Daoy (cell line): Measurements from ENCODE around the gene IGLL5. TPM values are rescaled to one million over a fixed set of nuclear protein-coding genes. Genes with fewer than 3 reads are reported as not detected.
"Not testable (repeated sequence)": the region's sequence is repeated elsewhere in the genome, so short reads cannot be mapped to it uniquely, and the experiment has no call there.

Source experiments
- DNase-seq: peaks from one replicate; pipeline ENCODE4 v3.0.0-alpha.2; 2015; ENCODE audit warnings: low read depth
- total RNA-seq: library from RNA; depleted of rRNA; stranded (reverse); fragments of >200 nt; shearing (Covaris generic); gene quantifications from 2 replicates; pipeline ENCODE4 v1.2.3, GENCODE V29; 2014

Gene IGLL5
- total RNA-seq, 1 experiment from 2014 or later = not detected

- DNase-seq = not testable (repeated sequence)
Observed at GRCh38 chr22:22900527-22901205, 13.1 kb downstream of the IGLL5 start.

- DNase-seq = no peak
Observed at GRCh38 chr22:22901578-22902218, 14.1 kb downstream of the IGLL5 start.

GRCh38 chr22:22902247-22903001, 14.8 kb downstream of the IGLL5 start:
- no peak for DNase-seq

- no peak for DNase-seq
Observed at GRCh38 chr22:22903355-22903777, 15.8 kb downstream of the IGLL5 start.

DNA sequence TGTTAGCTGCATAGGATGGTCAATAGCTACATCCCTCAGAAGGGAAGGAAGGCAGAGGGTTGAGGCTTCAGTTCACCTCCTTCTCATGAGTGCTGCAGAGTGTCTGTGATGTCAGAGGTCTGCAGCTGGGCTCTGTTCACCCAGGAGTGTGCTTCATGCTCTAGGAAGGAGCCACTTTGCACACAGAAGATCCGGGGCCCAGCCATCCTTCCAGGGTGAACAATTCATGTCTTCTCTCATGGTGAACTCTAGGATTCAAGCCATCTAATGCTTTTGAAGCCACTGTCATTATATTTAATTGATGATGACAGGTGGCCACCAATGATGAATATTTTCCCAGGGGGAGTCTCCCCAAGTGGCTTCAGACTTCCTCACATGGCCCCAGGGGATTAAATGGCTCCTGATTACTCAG, 16.2 kb downstream of the IGLL5 start:
- DNase-seq = not testable (repeated sequence)

DNA sequence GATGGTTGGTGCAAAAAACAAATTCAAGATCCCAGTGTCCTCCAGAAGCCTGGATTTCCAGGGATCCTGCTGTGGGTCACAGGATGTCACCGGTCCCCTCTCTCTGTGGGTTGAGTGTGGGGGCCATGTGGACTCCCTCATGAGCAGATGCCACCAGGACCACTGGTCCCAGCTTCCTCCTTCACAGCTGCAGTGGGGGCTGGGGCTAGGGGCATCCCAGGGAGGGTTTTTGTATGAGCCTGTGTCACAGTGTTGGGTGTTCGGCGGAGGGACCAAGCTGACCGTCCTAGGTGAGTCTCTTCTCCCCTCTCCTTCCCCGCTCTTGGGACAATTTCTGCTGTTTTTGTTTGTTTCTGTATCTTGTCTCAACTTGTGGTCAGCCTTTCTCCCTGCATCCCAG, 17.1 kb downstream of the IGLL5 start:
- DNase-seq = not testable (repeated sequence)

DNA sequence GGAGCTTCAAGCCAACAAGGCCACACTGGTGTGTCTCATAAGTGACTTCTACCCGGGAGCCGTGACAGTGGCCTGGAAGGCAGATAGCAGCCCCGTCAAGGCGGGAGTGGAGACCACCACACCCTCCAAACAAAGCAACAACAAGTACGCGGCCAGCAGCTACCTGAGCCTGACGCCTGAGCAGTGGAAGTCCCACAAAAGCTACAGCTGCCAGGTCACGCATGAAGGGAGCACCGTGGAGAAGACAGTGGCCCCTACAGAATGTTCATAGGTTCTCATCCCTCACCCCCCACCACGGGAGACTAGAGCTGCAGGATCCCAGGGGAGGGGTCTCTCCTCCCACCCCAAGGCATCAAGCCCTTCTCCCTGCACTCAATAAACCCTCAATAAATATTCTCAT, 18.8 kb downstream of the IGLL5 start:
- not testable (repeated sequence) for DNase-seq

GRCh38 chr22:22906907-22907550, 19.4 kb downstream of the IGLL5 start:
- no peak for DNase-seq

- DNase-seq = no peak
Observed at GRCh38 chr22:22907551-22908494, 20.2 kb downstream of the IGLL5 start.

GRCh38 chr22:22908495-22908861, 20.9 kb downstream of the IGLL5 start:
- no peak for DNase-seq

GRCh38 chr22:22908941-22909604, 21.5 kb downstream of the IGLL5 start:
- DNase-seq = no peak

DNA sequence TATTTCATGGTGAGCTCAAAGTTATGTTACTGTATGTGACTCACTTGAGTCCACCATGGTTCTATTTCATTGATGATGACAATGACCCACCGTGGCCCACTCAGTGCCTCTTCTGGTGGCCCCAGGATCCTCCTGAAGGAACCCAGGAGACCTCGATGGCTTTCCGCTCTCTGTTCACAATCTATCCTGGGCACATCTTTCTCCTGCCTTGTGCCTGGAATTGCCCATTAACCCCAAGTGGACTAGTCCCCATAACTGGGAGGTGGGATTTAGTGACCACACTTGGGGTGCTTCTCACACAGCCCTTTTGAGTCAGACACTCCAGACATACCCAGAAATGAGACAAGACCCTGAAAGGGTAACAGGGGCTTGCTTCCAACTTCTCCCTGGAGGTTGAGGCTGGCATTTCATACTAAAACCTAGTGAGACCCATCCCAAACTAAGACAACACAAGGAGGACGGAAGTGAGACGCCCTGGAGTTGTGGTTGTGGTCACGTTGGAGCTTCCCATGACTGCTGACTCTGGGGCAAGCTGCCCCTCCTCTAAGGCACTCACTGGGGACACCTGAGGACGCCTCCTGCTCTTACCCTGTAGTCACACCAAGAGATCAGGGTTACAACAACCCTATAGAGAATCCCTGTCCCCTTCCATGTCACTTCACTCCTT, 22.1 kb downstream of the IGLL5 start:
- DNase-seq = no peak

DNA sequence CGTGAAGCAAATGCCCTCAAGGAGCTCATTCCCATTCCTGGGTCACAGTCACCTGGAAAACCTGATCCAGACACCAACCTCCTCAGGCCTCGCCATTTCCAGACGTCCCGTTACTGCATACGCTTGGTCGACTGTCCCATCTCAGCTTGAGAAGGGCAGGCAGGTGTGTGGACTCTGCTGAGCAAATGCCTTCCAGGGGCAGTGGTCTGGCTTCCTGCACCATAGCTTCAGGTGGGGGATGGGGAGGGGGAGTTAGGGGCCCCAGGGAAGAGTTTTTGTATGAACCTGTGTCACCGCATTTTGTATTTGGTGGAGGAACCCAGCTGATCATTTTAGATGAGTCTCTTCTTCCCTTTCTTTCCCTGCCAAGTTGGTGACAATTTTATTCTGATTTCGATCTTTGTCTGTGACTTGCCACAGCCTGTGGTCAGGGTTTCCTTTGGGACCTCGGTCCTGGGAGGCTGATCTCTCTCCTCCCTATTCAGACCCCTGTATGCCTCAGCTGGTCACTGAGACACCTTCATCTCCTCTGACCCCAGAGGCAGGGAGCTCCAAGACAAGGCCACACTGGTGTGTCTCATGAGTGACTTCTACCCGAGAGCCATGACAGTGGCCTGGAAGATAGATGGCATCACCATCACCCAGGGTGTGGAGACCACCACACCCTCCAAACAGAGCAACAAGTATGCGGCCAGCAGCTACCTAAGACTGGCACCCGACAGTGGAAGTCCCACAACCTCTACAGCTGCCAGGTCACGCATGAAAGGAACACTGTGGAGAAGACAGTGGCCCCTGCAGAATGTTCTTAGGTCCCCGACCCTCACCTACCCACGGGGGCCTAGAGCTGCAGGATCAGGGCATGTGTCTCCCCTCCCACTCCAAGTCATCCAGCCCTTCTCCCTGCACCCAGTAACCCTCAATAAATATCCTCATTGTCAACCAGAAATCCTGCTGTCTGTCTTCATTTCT, 22.9 kb downstream of the IGLL5 start:
- no peak for DNase-seq

DNA sequence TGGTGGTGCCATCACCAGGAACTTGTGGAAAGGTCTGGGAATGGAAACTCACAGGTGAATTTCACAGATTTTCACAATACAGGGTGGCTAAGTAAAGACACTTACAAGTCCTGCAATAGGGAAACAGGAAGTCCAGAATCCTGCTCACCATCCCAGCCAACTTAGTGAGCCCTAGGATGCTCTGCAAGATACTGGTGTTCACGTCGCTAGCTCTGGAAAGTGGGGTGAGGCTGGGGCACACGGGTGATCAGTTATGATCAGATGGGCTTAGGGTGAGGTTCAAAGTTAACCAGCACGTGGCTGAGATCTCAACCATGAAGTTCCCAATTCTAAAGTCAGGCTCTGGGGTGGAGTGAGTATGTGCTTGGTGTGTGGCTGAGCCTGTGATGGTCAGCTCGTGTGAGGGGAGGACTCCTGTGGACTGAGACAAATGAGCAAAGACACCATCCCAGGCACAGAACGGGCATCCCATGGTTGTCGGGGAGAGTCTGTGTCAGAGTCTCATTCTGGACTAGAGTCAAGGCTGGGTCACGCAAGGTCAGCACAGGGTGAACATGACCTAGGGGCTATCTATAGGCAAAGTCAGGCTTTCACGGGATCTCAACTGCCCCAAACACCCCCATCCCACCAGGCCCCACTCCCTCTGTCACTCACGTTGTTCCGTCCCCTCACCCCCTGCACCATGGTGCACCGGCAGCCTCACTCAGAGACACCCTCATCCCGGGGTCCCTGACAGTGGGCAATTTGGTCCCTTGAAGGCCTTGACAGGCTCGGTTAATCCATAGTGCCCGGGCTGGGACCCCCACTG, 23.9 kb downstream of the IGLL5 start:
- no peak for DNase-seq

DNA sequence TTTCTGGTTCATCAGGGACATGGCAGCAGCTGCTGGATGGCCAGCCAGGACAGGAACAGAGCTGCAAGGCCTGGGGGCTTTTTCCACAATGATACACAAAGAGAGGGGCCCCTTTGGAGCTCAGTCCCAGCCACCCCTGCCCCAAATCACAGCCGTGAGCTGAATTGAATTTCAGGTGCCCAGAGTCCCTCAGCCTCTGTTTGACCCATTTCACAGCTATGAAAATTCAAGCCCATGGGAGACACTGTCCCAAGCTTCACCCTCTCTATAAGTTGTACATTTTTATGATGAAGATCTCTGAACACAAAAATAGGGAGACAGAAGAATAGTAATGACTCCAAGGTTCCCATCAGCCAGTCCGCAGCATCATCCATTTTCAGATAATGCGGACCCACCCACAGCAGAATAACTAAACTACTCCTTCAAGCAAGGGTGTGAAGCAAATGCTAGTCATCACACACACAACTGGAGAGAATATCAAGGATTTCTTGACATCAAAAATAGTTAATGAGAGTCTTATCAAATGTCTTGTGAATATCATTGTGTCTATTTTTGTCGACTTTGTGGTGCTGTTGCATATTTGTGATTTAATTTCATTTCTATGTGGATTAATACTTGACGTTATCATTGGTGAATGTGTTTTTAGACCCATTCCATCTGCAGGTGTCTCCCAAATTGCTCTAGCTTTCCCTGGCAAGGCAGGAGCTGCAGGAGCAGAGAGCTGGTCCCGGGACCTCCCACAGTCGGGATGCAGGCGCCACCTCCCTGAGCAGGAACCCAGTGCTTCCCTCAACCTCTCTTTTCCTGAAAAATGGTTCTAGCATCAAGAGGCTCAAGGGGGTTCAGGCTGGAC, 24.7 kb downstream of the IGLL5 start:
- no peak for DNase-seq

GRCh38 chr22:22912988-22913253, 25.3 kb downstream of the IGLL5 start:
- no peak for DNase-seq

DNA sequence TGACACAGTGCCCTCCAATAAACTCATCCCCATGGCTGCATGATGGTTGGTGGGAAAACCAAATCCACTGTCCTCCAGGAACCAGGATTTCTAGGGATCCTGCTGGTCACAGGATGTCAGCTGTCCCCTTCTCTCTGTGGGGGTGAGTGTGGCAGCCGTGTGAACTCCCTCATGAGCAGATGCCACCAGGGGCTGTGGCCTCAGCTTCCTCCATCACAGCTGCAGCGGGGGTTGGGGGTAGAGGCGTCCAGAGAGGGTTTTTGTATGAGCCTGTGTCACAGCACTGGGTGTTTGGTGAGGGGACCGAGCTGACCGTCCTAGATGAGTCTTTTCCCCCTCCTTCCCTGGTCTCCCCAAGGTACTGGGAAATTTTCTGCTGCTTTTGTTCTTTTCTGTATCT, 26.4 kb downstream of the IGLL5 start:
- DNase-seq = no peak
